ENCODE data around the gene SLC7A5.
"Not testable (repeated sequence)": the region's sequence is repeated elsewhere in the genome, so short reads cannot be mapped to it uniquely, and the experiment has no call there.

SLC7A5 gene

GRCh38 chr16:87819282-87819681 lies 50.0 kb downstream of the SLC7A5 start:
- no peak for DNase-seq

DNA sequence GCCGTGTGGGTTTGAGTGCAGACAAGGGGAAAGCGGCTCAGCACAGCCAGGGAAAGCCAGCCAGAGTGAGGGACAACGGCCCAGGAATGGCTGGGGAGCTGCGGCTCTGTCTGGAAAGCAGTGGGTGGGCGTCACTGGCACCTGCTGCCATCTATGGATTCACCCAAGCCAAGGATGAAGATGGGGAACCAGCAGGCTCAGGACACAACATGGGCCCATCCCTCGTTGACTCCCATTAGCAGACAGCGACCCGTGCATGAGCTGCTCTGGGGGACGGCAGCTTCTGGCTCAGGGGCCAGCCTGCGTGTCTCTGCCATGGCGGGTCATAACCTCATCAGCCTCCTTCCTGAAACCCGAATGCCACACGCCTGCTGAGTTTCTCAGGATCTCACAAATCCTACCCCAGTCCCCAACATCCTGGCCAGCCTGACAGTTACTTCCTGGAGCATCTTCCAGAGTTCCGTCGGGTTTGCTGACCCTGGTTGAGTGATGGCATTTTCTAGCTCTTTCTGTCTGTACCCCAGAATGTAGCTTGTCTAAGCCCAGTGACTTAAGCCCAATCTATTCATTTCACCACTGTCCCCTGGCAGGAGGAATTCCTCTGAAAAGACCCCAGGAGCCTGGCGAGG lies 50.7 kb downstream of the SLC7A5 start:
- DNase-seq = no peak

- DNase-seq = no peak
These were observed 51.4 kb downstream of the SLC7A5 start for GRCh38 chr16:87817910-87818309.

DNA sequence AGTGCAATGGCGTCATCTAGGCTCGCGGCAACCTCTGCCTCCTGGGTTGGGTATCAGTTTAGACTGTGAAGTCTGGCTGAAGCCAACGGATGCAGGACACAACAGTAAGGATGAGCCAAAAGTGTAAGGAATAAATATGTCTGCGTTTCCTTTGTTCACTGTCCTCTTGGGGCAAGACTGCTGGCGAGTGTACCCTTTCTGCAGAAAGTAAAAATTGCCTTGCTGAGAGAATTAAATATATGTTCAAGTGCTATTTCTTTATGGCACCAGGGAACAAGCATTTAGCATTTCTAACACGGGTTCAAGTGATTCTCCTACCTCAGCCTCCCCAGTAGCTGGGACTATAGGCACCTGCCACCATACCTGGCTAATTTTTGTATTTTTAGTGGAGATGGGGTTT lies 51.9 kb downstream of the SLC7A5 start:
- not testable (repeated sequence) for DNase-seq

DNA sequence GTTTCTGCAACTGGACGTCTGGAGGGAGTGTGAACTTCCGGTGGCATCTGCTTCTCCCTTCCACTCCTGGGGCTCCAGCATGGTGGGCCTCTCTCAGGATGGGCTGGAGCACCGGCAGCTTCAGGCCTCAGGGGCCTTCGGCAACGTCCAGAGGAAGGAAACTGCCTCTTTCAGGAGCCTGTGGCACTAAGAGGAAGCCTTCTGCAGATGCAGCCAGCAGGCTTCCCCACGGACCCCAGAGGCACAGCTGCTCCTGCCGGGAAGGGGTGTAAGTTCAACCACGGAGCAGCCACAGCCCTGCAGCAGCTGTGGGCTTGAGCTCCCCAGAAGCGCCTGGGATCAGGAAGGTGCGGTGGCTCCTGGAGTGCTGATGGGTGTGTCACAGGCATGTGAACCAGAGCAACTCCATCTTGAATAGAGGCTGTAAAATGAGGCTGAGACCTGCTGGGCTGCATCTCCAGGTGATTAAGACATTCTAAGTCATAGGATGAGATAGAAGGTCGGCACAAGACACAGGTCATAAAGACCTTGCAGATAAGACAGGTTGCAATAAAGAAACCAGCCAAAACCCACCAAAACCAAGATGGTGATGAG lies 52.7 kb downstream of the SLC7A5 start:
- DNase-seq = peak; percentile 92 to 96

DNA sequence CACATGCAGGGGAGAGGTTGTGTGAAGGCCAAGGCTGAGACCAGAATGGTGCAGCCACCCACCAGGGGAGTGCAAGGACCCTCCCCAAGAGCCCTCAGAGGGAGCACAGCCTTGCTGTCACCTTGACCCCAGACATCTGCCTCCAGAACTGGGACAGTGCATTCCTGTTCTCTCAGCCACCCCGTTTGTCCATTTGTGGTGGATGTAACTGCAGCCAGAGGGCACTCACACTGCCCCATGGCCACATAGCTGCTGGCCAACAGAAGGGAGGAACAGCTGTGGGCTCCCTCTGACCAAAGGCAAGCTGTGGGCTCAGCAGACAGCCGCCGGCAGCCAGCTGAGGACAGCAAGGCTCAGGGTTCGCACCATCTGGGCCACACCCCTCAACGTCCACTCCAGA lies 53.7 kb downstream of the SLC7A5 start:
- no peak for DNase-seq

DNA sequence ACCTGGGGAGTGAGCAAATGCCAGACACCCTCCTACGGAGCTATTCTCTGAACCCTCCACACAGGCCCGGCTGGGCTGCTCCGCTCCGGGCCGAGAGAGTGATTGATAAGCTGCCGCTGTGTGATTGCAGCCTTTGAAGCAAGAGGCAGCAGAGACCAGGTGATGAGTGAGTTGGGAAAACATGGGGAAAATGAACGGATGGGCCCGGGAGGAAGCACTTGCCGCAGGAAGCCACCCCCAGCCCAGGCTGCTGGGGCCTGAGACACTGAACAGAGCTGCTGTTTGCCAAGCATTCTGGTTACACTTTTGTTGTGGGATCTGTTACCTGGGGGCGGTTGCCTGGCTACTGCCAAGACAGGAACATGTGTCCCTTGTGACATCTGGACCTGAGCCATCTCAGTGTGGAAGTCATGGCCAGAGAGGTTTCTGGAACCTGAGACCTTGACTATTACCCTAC lies 57.1 kb downstream of the SLC7A5 start:
- no peak for DNase-seq

- DNase-seq = not testable (repeated sequence)
These were observed 57.9 kb downstream of the SLC7A5 start for GRCh38 chr16:87811454-87811853.

DNA sequence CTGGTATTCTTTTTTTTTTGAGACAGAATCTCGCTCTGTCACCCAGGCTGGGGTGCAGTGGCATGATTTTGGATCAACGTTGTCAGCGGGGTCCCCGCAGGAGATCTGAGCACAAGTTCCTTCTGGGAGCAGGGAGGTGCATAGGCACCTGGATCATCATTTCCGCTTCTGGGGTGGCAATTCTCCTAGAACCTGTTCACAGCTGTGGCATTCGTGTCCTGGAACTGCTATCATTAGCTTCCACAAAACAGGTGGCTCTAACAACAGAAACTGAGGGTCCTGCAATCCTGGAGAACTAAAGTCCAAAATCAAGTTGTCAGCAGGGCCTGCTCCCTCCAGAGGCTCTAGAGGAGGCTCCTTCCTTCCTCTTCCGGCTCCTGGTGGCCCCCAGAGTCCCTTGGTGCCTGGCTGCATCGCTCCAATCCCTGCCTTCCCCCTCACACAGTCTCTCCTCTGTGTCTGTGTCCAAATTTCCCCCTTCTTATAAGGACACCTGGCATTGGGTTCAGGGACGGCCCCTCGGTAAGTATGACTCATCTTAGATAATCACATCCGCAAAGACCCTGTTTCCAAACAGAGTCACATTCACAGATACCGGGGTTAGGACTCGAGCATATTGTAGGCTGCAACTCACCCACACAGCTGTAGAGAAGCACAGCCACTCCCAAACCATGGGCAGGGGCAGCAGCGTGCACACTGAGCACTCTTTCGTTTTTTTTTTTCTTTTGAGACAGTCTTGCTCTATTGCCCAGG lies 60.0 kb downstream of the SLC7A5 start:
- DNase-seq = no peak

DNA sequence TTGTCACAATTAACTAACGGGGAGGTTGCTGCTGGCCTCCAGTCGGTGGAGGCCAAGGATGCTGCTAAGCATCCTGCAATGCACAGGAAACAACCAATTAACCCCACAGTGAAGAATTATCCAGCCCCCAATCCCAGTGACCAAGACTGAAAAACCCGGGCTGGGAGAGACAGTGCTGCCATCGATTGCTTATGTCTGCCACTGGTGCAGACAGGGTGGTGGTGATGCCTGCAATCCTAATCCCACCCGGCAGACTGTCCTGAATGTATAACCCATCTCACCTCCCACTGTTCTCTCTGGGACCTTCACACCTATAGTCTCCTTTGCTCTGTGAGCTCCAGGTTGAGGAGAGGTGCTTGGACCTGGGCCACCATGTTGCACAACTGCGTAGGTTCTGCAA lies 61.2 kb downstream of the SLC7A5 start:
- no peak for DNase-seq

DNA sequence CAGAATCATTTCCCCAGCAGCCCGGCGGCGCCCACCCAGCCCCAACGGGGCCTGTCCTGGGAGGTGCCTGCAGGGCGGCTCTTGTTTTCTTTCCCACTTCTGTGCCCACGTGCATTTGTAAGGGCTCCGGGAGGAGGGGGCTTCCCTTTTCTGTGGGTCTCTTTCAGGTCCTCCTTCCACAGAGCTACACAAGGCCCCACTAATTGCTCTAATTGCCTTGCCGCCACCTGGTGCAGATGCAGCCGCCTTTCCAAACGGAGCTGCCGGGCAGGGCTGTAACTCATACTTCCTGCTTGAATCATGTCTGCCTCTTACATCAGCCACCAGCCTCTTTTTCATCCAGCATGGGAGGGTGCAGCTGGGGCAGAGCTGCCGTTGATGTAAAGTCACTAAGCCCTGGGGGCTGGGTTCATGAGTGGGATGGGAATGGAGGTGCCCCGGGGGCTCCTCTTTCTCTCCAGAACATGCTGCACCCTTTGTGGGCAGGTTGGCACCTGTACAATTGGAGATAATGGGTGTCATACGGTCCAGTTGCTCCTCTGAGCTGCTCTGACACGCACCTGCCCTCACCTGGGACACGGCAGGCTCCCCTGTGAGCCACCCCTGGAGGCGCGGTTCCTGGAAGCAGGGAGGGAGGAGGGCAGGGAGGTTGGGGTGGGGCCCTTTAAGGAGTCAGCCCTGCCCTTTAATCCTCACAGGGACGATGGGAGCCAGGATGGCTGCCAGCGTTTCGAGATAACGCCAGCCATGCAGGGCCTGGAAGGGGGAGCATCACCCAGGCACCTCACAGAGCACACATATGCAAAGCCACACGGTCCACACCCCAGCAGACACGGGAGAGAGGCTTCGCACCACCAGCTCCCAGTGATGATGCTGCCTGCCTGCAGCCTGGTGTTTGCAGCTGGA lies 62.4 kb downstream of the SLC7A5 start:
- DNase-seq = peak; percentile 62 to 75

DNA sequence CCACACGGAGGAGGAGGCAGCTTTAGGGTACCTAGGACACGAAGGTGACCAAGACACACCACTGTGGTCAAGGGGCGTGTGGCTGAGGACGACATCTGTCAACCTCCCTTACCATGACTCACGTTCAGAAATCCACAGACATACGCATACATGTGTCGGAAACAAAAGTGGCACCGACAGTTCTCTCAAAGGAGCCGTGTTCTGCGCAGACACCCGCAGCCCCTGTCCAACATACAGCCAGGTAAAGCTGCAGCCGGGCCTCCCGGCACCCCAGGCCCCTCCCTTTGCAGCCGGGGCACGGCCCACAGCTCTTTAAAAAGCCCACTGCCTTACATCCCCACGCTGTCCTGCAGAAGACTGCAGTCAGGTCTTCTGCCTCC lies 63.1 kb downstream of the SLC7A5 start:
- no peak for DNase-seq

DNA sequence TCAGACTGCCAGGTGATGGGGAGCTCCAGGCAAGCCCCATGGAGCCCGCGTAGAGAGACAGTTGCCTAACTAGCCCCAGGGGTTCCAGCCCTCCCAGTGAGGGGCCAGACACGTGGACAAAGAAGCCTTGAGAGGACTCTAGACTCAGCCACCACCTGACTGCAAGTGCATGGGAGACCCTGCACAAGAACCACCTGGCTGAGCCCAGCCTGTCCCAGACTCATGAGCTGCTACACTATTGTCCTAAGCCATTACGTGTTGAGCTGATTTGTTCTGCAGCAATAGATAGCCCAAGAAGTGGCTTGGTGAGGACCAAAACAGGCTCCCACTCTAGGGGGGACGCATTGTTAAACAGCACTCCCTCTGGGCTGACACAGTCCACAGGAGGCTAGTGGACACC lies 65.9 kb downstream of the SLC7A5 start:
- DNase-seq = no peak

DNA sequence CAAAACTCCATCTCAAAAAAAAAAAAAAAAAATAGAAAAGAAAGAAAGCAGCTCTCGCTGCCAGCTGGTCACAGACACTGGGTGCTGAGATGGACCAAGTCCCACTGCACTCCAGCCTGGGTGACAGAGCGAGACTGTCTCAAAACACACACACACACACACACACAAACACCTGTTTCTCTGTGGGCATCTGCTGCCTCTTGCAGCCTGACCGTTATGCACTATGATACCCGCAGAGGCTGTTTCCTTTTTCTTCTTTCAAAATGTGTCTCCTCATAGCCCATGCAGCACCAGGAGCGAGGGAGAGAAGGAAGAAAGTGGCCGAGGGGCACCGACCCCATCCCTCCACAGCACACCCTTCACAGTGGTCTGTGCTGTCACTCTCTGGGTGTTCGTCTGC lies 66.6 kb downstream of the SLC7A5 start:
- DNase-seq = no peak

DNA sequence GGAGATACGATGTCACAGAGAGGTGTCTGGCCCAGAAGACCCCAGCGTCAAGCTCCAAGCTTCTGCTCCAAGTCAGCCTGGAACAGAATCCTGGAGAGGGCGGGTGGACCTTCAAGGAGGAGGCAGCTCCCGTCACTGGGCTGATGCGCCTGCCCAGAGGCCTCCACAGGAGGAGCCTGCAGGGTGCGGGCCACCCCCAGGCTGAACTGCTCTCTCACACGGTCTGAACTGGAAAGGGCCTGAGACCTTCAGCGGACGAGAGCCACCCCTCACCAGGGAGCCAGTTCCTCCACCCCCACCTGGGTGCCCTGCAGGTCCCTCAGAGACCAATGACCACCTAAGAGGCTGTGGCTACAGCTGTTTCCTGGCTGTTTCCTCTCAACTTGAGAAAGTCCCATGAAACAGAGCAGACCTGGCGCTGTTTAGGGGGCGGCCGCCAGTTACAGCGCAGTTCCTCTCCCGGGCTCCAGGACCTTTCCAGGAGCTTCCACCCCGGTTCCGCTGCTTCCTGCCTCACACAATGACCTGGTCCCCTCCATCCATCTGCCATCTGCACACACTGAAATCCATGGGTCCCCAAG lies 67.5 kb downstream of the SLC7A5 start:
- no peak for DNase-seq

DNA sequence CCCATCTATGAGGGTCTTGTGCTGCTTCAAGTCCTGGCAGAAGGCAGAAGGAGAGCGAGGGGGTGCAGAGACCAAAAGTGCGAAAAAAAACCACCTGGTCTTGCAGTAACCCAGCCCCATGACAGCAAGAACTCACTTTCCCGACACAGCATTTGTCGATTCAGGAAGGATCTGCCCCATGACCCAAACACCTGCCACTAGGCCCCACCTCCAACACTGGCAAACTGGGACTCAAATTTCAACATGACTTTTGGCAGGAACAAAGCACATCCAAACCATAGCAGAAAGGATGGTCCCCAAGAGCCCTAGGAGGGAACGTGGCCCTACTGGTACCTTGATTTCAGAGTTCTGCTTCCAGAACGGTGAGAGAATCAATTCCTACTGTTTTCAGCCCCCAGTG lies 68.8 kb downstream of the SLC7A5 start:
- DNase-seq = no peak

GRCh38 chr16:87795336-87795735 lies 74.0 kb downstream of the SLC7A5 start:
- DNase-seq = no peak

- DNase-seq = no peak
These were observed 74.7 kb downstream of the SLC7A5 start for GRCh38 chr16:87794485-87795078.

DNA sequence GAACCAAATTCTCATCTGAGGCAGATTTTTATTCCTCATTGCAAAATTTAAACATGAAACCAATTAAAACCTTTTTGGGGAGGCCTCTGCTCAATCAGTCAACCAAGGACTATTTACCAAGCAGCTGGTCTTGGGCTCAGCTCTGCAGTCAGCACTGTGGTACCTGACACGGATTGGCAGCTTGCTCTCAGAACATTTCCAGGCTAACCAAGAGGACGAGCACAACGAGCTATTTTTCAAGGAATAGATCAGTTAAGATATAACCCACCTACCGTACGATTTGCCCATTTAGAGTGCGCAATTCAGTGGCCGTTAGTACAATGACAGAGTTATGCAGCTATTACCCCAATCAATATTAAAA lies 77.1 kb downstream of the SLC7A5 start:
- no peak for DNase-seq

- DNase-seq = no peak
These were observed 77.8 kb downstream of the SLC7A5 start for GRCh38 chr16:87791295-87792204.
